ENCODE measurements around the gene PARP11.

PARP11 gene

GRCh38 chr12:3790642-3791041 is 82.6 kb downstream of the PARP11 start:
- no peak overlapping the region for H3K4me3 ChIP-seq (ENCODE audit: low read depth, low read length)
- TF ChIP-seq CTCF (IDR thresholded peaks at IDR 0.05; ENCODE audit: low read depth, low read length): no peak
- no peak for DNase-seq (ENCODE audit: low read depth, low spot score)
- in situ Hi-C loops (cut with HindIII; ENCODE audit: low sequenced_read_pairs): no loop called here

- H3K4me3 ChIP-seq (ENCODE audit: low read depth, low read length): no peak overlapping the region
- TF ChIP-seq CTCF (IDR thresholded peaks at IDR 0.05; ENCODE audit: low read depth, low read length): no peak
- DNase-seq (ENCODE audit: low read depth, low spot score): no peak
- in situ Hi-C loops (cut with HindIII; ENCODE audit: low sequenced_read_pairs): no loop called here
Observed at GRCh38 chr12:3789838-3790237, 83.4 kb downstream of the PARP11 start.

- H3K4me3 ChIP-seq (ENCODE audit: low read depth, low read length): no peak overlapping the region
- DNase-seq (ENCODE audit: low read depth, low spot score): peak; percentile 45
- peak; percentile 80 for TF ChIP-seq CTCF (IDR thresholded peaks at IDR 0.05; ENCODE audit: low read depth, low read length)
- in situ Hi-C loops (cut with HindIII; ENCODE audit: low sequenced_read_pairs): no loop called here
Observed at GRCh38 chr12:3777206-3777809, 95.9 kb downstream of the PARP11 start.

GRCh38 chr12:3775385-3776035 is 97.7 kb downstream of the PARP11 start:
- no peak for DNase-seq (ENCODE audit: low read depth, low spot score)
- H3K4me3 ChIP-seq (ENCODE audit: low read depth, low read length): no peak overlapping the region
- in situ Hi-C loops (cut with HindIII; ENCODE audit: low sequenced_read_pairs): no loop called here
- no peak for TF ChIP-seq CTCF (IDR thresholded peaks at IDR 0.05; ENCODE audit: low read depth, low read length)

GRCh38 chr12:3772380-3772779 is 100.8 kb downstream of the PARP11 start:
- in situ Hi-C loops (cut with HindIII; ENCODE audit: low sequenced_read_pairs): no loop called here
- TF ChIP-seq CTCF (IDR thresholded peaks at IDR 0.05; ENCODE audit: low read depth, low read length): no peak
- no peak overlapping the region for H3K4me3 ChIP-seq (ENCODE audit: low read depth, low read length)
- no peak for DNase-seq (ENCODE audit: low read depth, low spot score)

- in situ Hi-C loops (cut with HindIII; ENCODE audit: low sequenced_read_pairs): no loop called here
- no peak overlapping the region for H3K4me3 ChIP-seq (ENCODE audit: low read depth, low read length)
- no peak for TF ChIP-seq CTCF (IDR thresholded peaks at IDR 0.05; ENCODE audit: low read depth, low read length)
Observed at GRCh38 chr12:3771853-3772252, 101.3 kb downstream of the PARP11 start.

More at GRCh38 chr12:3771853-3772252, 101.3 kb downstream of the PARP11 start:
- DNase-seq (ENCODE audit: low read depth, low spot score): no peak

Data from astrocyte of the spinal cord (primary cell).